ENCODE measurements around the gene DST. TPM values are rescaled to one million over a fixed set of nuclear protein-coding genes. Genes with fewer than 3 reads are reported as not detected.

The DST gene
- total and polyA plus RNA-seq, 2 of the 8 experiments (the other 6 are each of a cell fraction or from before 2014, with no cell fraction given): 49.4 to 116 TPM

- Histone ChIP-seq H3K4me3 (ENCODE audit: extremely low read depth in 1 of 4, insufficient read depth in 2 of 4, low read depth in 3 of 4, low read length in 4 of 4) (no peak overlapping the region), H4K8ac (ENCODE audit: extremely low read depth, insufficient read depth, low read length) (no peak overlapping the region), H2BK12ac (ENCODE audit: low read depth, low read length) (no peak overlapping the region), H3K4me2 (ENCODE audit: insufficient read depth in 1 of 2, low read depth in 2 of 2, low read length in 2 of 2) (no peak overlapping the region), H3K27ac (ENCODE audit: low read depth, low read length) (no peak overlapping the region), H3K18ac (ENCODE audit: extremely low read depth, low read length) (no peak overlapping the region), H4K20me1 (replicated peaks in 1 of 2; ENCODE audit: control insufficient read depth in 1 of 2, insufficient read depth in 2 of 2, low read length in 2 of 2) (no peaks in the 10 kb centered on the region), H3K14ac (ENCODE audit: insufficient read length) (no peak overlapping the region), H3K79me1 (ENCODE audit: low read depth, low read length) (no peaks in the 10 kb centered on the region), H2BK15ac (ENCODE audit: low read length) (no peak overlapping the region), H3K9me3 (ENCODE audit: insufficient read depth in 2 of 2, low read depth in 1 of 2, low read length in 1 of 2) (no peaks in the 10 kb centered on the region), H3K36me3 (ENCODE audit: control insufficient read depth in 2 of 4, insufficient read depth in 4 of 4, low read length in 3 of 4) (peaks cover 5 to 47% (median 27%) of the 10 kb centered on the region in 4 experiments; a peak in 6 of 8 replicates), H3K9ac (replicated peaks in 1 of 4; ENCODE audit: extremely low read depth in 1 of 4, low read depth in 3 of 4, low read length in 3 of 4) (no peak overlapping the region), H2BK5ac (ENCODE audit: low read depth, low read length) (no peak overlapping the region), H2BK120ac (replicated peaks; ENCODE audit: low read depth, low read length) (no peak overlapping the region), H3K27me3 (replicated peaks in 1 of 4; ENCODE audit: control insufficient read depth in 3 of 4, extremely low read depth in 1 of 4, insufficient read depth in 3 of 4, low read length in 3 of 4) (no peaks in the 10 kb centered on the region), H3K4ac (replicated peaks; ENCODE audit: insufficient read length, low read depth, low read length) (no peak overlapping the region), H3K4me1 (replicated peaks in 1 of 4; ENCODE audit: control insufficient read depth in 3 of 4, insufficient read depth in 4 of 4, low read length in 3 of 4) (no peaks in the 10 kb centered on the region), H2BK20ac (ENCODE audit: low read length) (no peak overlapping the region), H4K91ac (replicated peaks; ENCODE audit: insufficient read length, low read length) (no peak overlapping the region), H3K56ac (replicated peaks; ENCODE audit: insufficient read length, low read depth, low read length) (no peak overlapping the region), H3K23me2 (ENCODE audit: low read depth, low read length) (no peaks in the 10 kb centered on the region), H4K5ac (ENCODE audit: insufficient read length, low read depth, low read length) (no peak overlapping the region), H2AFZ (ENCODE audit: low read length) (no peak overlapping the region), H3K23ac (ENCODE audit: insufficient read length) (no peak overlapping the region), H3K79me2 (ENCODE audit: control insufficient read depth in 1 of 2, insufficient read depth in 2 of 2, low read length in 2 of 2) (no peaks in the 10 kb centered on the region), H2AK5ac (ENCODE audit: low read depth, low read length) (no peak overlapping the region)
- POLR2A ChIA-PET (ENCODE audit: partially characterized antibody): interaction anchor here (1.0 kb wide), 1 partner anchor 213 kb away, joined by 3 read pairs; no protein-coding TSS in a partner anchor
- TF ChIP-seq SAP30 (IDR thresholded peaks at IDR 0.05; ENCODE audit: insufficient read depth, insufficient replicate concordance, low read length) (no peak), CTCF (IDR thresholded peaks at IDR 0.05; ENCODE audit: control extremely low read depth in 1 of 3, insufficient read depth in 1 of 3, low read depth in 1 of 3, low read length in 3 of 3) (peak in 2 of 3 experiments; percentile 49 to 56; a peak in 2 of 4 replicates), RAD21 (IDR thresholded peaks at IDR 0.05 in 1 of 2, conservative IDR thresholded peaks at IDR 0.05 in 1 of 2; ENCODE audit: low read depth in 2 of 2, low read length in 2 of 2) (peak; percentile 68 to 72)
- DNase-seq (ENCODE audit: low read depth in 1 of 2, low spot score in 2 of 2): no peak
- CTCF ChIA-PET (ENCODE audit: partially characterized antibody): interaction anchor here (0.7 to 4.9 kb wide), 15 partner anchors 11 to 476 kb away, joined by 3 to 35 read pairs (median 6); no protein-coding TSS in a partner anchor
- no peak for FAIRE-seq
- WGBS, 2 experiments (ENCODE audit: extremely low coverage in 1 of 2, insufficient coverage in 1 of 2, insufficient read length in 1 of 2, insufficient replicate concordance in 2 of 2, low coverage in 1 of 2, low lambda C conversion rate in 2 of 2, missing lambda C conversion rate in 1 of 2): 37% methylated on average over 2 of the region's 2 CpGs; no CpG with 5 or more reads in 1 of the 2 experiments
Measured at GRCh38 chr6:56637640-56638039, 5.0 kb downstream of the DST start.
